Stimulated activated naive CD8-positive, alpha-beta T cell treated with anti-CD3 and anti-CD28 coated beads, Interleukin-15, amount 100 ng/mL, for 72 hours (primary cell): ENCODE measurements around the gene SH3TC1.

Experiments
- ATAC-seq: fragments of 150-1000 bp; cut with Tn5 transposase; 2 replicates; pipeline ENCODE4 v1.10.0; 2021; ENCODE audit warnings: mild to moderate bottlenecking, moderate library complexity
- DNase-seq, 2 donors: peaks; one replicate each; pipeline ENCODE4 v3.0.0; 2021 to 2022
- H3K27ac Mint-ChIP-seq, 2 donors: one replicate each; pipeline ENCODE4 v1.8.0; 2022; ENCODE audit warnings: mild to moderate bottlenecking in 2 of 2, mixed read lengths in 2 of 2, moderate library complexity in 2 of 2
- H3K27me3 Mint-ChIP-seq: one replicate; pipeline ENCODE4 v1.8.0; 2022; ENCODE audit warnings: mixed read lengths
- H3K4me1 Mint-ChIP-seq: one replicate; pipeline ENCODE4 v1.8.0; 2022; ENCODE audit warnings: mild to moderate bottlenecking, mixed read lengths
- H3K4me3 Mint-ChIP-seq, 2 donors: one replicate each; pipeline ENCODE4 v1.8.0; 2022; ENCODE audit warnings: mild to moderate bottlenecking in 2 of 2, mixed read lengths in 2 of 2, moderate library complexity in 1 of 2
- H3K9me3 Mint-ChIP-seq, 2 donors: one replicate each; pipeline ENCODE4 v1.8.0; 2022; ENCODE audit warnings: mixed read lengths in 2 of 2

The SH3TC1 gene

DNA sequence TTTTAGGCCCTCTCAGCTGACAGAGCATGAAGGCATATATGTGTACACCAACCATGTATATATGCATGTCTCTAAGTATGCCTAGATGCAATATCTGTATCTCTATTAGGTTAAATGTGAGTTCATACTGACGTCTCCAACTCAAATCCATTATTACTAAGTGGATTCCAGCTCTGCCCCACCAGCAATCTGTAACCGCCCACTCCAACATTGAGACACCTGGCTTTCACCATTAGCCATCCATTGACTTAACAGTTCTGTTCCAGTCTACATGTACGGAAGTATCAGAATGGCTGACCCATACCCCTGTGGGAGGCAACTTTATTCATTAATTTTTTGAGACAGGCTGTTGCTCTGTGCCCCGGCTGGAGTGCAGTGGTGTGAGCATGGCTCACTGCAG, 15.0 kb upstream of the SH3TC1 start:
- H3K9me3 Mint-ChIP-seq: no peaks in the 10 kb centered on the region
- H3K4me3 Mint-ChIP-seq: no peak overlapping the region
- no peaks in the 10 kb centered on the region for H3K27me3 Mint-ChIP-seq
- DNase-seq (no peak), ATAC-seq (no peak)
- H3K4me1 Mint-ChIP-seq: no peaks in the 10 kb centered on the region
- no peak overlapping the region for H3K27ac Mint-ChIP-seq

DNA sequence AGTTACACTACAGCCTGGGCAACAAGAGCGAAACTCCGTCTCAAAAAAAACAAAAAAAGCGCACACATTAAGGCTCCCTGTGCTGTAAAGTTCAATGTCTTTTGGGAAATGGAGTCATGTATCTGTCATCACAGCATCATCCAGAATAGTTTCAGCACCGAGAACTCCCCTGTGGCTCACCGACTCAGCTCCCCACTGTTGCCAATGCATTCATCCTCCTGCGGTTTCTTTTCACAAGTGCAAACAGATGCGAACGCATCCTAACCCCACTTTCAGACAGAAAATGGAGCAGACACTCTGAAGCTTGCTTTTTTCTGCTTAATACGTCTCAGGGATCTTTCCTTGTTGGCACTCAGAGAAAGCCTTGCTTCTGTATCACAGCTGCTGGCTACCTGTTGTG, 13.8 kb upstream of the SH3TC1 start:
- no peaks in the 10 kb centered on the region for H3K27me3 Mint-ChIP-seq
- H3K27ac Mint-ChIP-seq: no peak overlapping the region
- no peaks in the 10 kb centered on the region for H3K4me1 Mint-ChIP-seq
- H3K9me3 Mint-ChIP-seq: no peaks in the 10 kb centered on the region
- no peak overlapping the region for H3K4me3 Mint-ChIP-seq
- ATAC-seq (no peak), DNase-seq (no peak)

DNA sequence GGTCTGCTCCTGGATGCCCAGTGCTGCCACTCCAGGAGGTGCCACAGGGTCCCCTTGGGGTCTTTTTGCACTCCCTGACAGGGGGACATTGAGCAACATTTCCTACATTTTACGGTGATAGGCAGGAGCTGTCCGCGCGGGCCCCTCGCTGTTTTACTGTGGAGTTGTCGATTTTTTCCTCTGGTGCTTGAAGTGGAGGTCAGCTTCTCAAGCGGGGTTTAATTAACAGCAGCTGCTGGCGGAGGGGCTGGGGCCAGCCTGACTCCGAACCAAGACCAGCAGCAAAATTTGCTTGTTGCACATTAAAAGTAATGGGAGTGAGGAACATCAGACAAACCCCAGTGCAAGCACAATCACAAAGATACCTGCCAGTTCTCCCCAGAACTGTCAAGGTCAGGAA, 13.2 kb upstream of the SH3TC1 start:
- ATAC-seq (no peak), DNase-seq (no peak)
- Mint-ChIP-seq H3K9me3 (no peaks in the 10 kb centered on the region), H3K4me3 (no peak overlapping the region), H3K4me1 (no peaks in the 10 kb centered on the region), H3K27me3 (no peaks in the 10 kb centered on the region), H3K27ac (no peak overlapping the region)

DNA sequence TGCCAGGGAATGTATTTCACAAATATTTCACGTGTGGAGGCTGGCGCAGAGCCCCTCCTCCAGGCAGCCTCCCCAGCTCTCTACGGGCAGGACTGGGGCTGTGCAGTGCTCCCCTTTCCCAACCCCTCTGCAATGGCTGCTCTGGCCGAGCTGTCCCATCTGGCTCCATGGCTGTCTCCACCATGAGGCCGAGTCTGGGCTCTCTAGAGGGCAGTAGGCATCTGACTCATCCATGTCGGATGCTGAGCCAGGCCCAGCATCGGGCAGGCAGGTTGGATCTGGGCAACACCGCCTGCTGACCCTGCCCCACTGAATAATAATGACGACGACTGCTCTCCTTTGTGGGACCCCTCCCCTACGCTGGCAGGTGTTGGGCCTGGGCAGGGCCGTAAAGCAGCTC, 11.0 kb upstream of the SH3TC1 start:
- ATAC-seq (no peak), DNase-seq (no peak)
- Mint-ChIP-seq H3K4me1 (peaks cover 6% of the 10 kb centered on the region), H3K27me3 (no peaks in the 10 kb centered on the region), H3K9me3 (no peaks in the 10 kb centered on the region), H3K4me3 (no peak overlapping the region), H3K27ac (no peak overlapping the region)

DNA sequence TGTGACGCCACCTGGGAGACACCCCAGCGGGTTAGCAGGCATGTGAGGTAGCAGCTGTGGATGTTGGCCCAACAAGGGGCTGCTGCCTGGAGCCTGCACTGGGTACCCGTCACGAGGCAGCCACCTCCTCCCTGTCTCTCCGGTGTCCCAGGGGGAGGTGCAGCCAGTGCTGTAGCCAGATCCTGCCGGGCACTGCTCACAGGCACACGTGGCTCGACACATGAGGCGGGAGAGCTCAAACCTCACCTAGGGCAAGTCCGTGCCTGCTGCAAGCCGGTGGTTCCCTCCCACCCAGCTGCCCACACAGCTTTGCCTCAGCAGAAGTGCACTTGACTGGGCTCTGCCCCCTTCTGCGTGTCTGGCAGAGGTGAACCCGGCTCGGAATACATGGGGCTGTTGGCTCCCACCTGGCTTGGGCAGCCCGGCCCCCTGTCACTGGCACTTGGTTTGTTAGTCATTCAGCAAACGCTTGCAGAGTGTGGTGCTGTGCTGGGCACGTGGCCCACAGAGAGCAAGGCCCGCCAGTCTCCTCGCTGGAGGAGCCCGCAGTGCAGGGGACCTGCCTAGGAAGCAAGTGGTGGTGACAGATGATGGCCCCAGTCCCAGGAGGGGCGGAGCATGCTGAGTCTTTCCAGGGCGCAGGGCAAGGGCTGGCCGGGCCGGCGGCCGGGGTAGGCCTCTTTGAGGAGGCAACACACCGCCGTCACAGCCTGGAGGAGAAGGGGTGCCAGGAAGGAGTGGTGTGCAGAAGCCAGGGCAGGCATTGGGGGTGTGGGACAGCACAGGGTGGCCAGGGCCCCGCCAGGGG, 10.1 kb upstream of the SH3TC1 start:
- DNase-seq (no peak), ATAC-seq (no peak)
- H3K4me3 Mint-ChIP-seq: no peak overlapping the region
- peaks cover 12% of the 10 kb centered on the region for H3K4me1 Mint-ChIP-seq
- no peak overlapping the region for H3K27ac Mint-ChIP-seq
- no peaks in the 10 kb centered on the region for H3K27me3 Mint-ChIP-seq
- no peaks in the 10 kb centered on the region for H3K9me3 Mint-ChIP-seq

DNA sequence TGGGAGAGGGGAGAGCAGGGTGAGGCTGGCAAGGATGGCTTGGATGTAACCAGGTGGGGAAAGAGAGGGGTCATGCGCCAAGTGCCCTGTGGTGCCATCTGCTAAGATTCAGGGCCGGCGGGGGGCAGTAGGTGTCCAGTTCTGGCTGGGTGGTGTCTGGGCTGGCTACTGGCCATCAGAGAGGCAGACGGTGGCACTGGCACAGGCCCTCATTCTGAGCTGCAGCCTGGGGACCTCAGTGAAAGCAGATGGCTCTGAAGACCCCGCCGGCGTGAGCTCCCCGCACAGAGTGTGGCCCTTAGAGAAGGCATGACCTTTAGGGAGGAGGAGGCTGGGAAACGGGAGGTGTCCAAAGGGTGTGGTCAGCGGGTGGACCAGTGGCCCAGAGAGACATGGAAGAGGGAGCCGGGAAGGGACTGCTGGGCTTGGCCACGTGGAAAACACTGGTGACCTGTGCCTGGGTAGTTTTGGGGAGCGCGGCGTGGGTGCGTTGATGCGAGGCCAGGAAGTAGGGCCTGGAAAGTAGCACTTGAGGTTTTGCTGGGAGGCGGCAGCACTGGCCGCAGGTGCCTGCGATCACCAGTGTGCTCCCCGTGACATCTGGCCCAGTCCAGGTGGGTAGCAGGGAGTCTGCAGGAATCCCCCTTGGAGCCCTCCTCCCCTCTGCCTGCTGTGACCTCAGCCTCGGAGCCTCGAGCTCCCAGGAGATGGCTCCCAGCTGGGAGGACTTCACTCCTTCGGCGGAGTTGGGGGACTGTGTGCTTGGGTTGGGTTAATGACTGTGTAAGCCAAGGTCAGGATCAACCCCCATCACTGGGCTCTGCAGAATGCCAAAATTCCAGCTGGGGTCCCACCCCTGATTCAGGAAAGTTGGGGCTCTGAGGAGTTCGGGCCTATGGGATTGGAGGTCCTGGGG, 9.3 kb upstream of the SH3TC1 start:
- Mint-ChIP-seq H3K4me1 (peaks cover 12% of the 10 kb centered on the region), H3K4me3 (no peak overlapping the region), H3K9me3 (no peaks in the 10 kb centered on the region), H3K27ac (peak overlapping the region in 1 of 2 donors; percentile 43), H3K27me3 (no peaks in the 10 kb centered on the region)
- no peak for ATAC-seq
- DNase-seq: no peak

DNA sequence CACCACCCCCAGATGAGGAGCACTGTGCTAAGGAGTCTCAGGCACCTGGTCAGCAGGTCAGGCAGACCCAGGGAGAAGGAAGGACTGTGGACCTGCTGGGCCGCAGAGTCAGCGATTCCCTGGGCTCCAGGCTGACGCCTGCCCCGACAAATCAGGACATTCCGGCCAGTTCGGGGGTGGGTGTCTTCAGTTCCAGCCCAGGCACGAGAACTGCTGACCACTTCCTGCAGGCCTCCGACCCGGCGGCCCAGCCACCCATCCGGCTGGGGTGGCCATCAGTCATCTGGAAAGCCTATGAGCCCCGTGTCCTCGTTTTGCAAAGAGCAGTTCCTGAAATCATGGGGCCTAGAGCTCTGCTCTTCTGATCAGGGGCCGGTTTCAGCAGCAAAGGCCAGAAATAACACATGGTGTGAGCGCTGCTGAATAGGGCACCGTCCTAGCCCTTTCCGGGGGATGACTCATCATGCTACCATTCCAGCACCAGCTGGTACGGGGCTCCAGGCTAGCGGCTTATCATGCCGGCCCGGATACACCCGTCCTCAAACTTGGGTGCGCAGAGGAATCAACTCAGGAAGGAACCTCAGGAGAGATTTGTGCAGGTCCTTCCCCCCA, 7.8 kb upstream of the SH3TC1 start:
- H3K27me3 Mint-ChIP-seq: peaks cover 2% of the 10 kb centered on the region
- ATAC-seq: no peak
- H3K4me3 Mint-ChIP-seq: no peak overlapping the region
- no peaks in the 10 kb centered on the region for H3K9me3 Mint-ChIP-seq
- H3K4me1 Mint-ChIP-seq: peaks cover 13% of the 10 kb centered on the region
- no peak overlapping the region for H3K27ac Mint-ChIP-seq
- no peak for DNase-seq

DNA sequence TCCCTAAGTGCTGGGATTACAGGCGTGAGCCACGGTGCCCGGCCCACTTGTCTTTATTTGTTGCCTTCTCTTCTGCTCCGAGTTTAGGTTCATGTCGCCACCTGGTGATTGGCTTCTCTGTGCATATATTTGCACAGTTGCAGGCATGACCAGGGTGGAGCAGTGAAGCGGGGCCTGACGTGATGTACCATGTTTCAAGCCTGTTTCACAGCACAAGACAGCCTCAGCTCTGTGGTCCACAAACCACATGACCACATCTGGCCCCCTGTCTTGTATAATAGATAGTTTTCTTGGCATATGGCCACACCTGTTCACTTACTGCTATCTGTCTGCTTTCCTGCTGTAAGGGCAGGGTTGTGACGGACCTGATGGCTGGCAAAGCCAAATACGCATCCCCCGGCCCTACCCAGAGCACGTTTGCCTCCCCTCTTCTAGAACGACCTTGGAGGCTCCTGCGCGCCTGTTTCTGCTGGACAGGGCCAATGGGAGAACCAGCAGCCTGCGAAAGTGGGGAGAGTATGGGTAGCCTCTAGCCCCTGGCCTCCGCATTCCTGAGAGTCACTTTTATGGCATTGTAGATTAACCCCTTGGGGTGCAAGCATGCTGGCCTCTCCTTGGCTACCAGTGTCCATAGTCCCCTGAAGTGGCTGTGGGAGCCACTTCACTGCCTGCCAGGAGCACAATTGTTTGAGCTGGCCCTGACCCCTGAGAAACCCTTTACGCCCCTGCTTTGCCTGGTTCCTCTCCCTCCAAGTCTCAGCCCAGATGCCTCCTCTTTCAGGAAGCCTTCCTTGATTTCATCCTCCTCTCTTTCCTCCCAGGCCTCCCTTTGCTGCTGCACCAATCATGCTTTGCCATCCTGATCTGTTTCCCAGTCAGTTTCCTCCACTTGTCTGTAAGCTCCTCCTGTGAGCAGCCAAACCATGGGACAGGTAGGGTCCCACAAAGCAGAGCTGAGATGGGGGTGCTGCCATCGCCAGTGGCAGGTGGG, 6.0 kb upstream of the SH3TC1 start:
- Mint-ChIP-seq H3K9me3 (no peaks in the 10 kb centered on the region), H3K27ac (peak overlapping the region in 1 of 2 donors; percentile 21), H3K27me3 (peaks cover 16% of the 10 kb centered on the region), H3K4me1 (peaks cover 26% of the 10 kb centered on the region), H3K4me3 (no peak overlapping the region)
- ATAC-seq: peak; percentile 71
- no peak for DNase-seq

DNA sequence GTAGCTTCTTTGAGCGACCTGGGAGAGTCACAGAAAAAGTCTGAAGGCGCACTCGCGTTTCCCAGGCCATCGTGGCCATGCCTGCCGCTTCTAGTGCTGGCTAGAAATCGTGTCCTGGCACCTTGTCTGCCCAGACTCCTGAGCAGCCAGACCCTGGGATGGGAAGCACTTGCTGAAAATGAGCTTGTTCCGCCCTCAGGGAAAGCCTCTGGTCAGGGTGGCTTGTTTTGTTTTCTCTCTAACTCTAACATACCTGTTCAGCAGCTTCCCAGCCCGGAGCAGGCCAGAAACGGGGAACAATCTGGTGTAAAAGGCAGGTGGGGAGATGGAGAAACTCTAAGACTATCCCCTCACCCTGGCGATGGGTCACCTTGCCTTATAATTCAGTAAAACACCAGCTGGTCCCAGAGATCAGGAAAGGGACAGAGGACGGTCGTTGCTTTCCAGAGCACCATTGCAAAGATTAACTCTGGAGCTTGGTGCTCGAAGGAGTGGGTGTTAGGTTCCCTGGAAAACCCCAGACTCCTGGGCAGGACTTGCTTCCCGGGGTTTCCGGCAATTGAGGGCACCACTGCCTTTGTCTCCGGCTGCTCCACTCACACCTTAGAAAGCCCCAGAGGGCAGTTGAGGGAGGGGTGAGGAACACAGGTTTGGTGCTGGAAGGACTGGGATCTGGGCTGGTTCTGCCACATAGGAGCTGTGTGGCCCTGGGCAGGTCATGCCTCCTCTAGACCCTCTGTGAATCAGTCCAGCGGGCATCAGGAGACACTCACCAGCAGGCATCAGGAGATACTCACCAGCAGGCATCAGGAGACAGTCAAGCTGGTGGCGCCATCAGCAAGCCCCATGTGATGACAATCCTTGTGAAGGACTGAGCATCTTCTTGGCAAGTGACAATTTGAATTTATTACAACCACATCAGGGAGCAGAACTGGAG, 4.5 kb upstream of the SH3TC1 start:
- DNase-seq: no peak
- Mint-ChIP-seq H3K9me3 (no peaks in the 10 kb centered on the region), H3K27me3 (peaks cover 16% of the 10 kb centered on the region), H3K27ac (peak overlapping the region in 1 of 2 donors; percentile 50), H3K4me3 (no peak overlapping the region), H3K4me1 (peaks cover 42% of the 10 kb centered on the region)
- ATAC-seq: no peak

DNA sequence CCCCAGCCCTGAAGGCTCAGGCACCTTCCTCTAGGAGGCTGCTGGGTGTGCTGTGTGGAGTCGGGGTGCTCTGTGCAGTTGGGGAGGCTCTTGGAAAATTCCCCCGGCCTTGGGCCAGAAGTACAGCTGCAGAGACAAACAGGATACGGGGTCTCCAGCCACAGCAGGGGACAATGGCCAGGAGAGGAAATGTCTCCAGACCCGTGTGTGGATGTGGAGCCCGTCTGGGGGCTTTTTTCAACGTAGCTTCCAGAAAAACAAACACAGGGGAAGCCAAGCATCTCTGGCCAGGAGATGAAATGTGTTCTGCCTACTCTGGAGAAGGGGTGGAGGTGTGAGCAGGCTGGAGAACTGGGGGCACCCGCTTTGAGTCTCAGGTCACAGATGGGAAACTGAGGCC, 3.7 kb upstream of the SH3TC1 start:
- ATAC-seq: no peak
- no peak for DNase-seq
- H3K9me3 Mint-ChIP-seq: no peaks in the 10 kb centered on the region
- H3K4me1 Mint-ChIP-seq: peaks cover 50% of the 10 kb centered on the region
- no peak overlapping the region for H3K27ac Mint-ChIP-seq
- H3K4me3 Mint-ChIP-seq: no peak overlapping the region
- peaks cover 16% of the 10 kb centered on the region for H3K27me3 Mint-ChIP-seq

DNA sequence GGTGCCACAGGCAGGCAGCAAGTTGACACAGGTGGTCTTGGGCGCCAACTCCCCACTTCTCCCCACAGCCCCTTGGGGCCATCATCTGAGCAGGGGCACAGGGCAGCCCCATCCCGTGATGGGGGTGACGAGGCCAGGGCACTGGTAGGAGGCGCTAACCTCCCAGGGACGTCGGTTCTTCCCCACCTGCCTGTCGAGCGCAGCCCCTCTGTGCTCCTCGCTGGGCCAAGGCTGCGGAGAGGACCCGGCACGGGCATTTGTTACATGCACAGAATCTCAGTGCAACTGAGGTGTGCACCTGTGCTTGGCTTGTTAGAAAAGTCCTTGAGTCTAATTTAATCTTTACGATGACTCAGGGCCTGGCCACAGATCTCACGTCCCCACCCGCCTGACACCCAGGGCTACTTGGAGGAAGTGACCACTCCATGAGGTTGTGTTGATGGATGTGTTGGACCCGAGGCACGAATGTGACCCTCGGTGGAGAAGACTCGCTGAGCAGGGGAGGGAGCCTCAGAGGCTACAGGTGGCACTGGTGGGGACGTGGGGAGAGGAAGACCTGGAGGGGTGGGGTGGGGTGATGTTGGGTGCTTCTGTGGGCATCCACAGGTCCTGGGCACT, 3.1 kb upstream of the SH3TC1 start:
- Mint-ChIP-seq H3K9me3 (no peaks in the 10 kb centered on the region), H3K27me3 (peaks cover 16% of the 10 kb centered on the region), H3K4me3 (no peak overlapping the region), H3K27ac (peak overlapping the region in 1 of 2 donors; percentile 33), H3K4me1 (peaks cover 55% of the 10 kb centered on the region)
- DNase-seq (no peak), ATAC-seq (no peak)

DNA sequence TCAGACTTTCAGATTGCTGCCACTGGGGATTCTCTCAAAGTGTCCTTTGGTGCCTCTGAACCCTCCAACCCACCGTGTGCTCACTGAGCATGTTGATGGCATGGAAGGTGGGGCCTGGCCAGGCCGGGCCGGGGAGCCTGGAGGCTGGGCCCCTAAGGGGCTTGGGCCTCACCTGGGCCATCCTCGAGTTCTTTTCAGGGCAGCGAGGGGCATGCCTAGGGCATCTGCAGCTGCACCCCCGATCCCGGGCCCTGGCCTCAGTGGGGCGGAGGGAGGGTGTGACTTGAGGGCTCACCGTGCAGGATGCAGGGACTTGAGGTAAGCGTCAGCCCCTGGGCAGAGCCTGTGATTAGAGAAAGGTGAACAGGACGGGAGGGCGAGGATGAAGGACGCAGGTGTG, 1.6 kb upstream of the SH3TC1 start:
- peaks cover 16% of the 10 kb centered on the region for H3K27me3 Mint-ChIP-seq
- ATAC-seq (no peak), DNase-seq (no peak)
- no peak overlapping the region for H3K27ac Mint-ChIP-seq
- peaks cover 70% of the 10 kb centered on the region for H3K4me1 Mint-ChIP-seq
- H3K4me3 Mint-ChIP-seq: no peak overlapping the region
- H3K9me3 Mint-ChIP-seq: no peaks in the 10 kb centered on the region

DNA sequence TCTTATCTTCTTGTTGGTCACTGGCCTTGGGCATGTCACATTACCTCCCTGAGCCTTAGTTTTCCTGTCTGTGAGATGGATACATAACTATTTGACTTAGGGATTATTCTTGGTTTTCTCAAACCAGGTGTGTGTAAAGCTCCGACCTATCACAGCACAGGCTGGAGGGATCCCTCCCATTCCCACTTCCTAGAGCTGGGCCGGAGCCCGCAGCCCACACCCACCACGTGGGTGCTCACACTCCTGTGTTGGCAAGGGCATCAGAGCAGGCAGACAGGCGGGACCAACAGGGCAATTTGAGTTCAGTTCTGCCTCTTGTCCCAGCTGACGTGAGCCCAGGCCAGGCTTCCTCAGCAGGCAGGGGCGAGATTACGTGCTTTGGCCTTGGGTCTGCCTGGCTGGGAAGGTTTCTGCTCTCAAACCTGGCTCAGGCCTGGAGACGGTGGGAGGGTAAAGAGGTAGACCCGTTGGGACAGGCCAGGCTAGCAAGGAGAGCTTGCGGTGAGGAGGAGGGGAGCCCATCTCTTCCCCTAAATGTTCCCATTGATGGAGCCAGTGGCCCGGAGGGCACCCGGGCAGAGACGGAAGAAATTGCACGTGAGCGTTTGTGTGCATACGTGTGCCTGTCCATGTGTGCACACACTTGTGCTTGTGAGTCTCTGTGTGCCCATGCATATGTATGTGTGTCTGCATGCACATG, 734 bp upstream of the SH3TC1 start:
- no peak for DNase-seq
- Mint-ChIP-seq H3K4me1 (peaks cover 67% of the 10 kb centered on the region), H3K27ac (peak overlapping the region in 1 of 2 donors; percentile 81), H3K27me3 (peaks cover 16% of the 10 kb centered on the region), H3K4me3 (peak overlapping the region; percentile 80 to 90), H3K9me3 (no peaks in the 10 kb centered on the region)
- no peak for ATAC-seq
